HG03469 (cell line): ENCODE data around the gene SRSF1.
"Not testable (repeated sequence)": the region's sequence is repeated elsewhere in the genome, so short reads cannot be mapped to it uniquely, and the experiment has no call there.

Experiments
- ATAC-seq: cut with Tn5 transposase; IDR thresholded peaks from one replicate; pipeline ENCODE4 v1.9.1; 2021; ENCODE audit warnings: mild to moderate bottlenecking, moderate library complexity, moderate number of reproducible peaks; ENCODE audit not compliant: unreplicated experiment

Gene SRSF1

GRCh38 chr17:57970710-57971109 lies 36.3 kb downstream of the SRSF1 start:
- no peak for ATAC-seq

- ATAC-seq = no peak
Observed at GRCh38 chr17:57968456-57968855, 38.6 kb downstream of the SRSF1 start.

GRCh38 chr17:57966875-57967274 lies 40.2 kb downstream of the SRSF1 start:
- ATAC-seq = no peak

GRCh38 chr17:57966246-57966645 lies 40.8 kb downstream of the SRSF1 start:
- no peak for ATAC-seq

- ATAC-seq = no peak
Observed at GRCh38 chr17:57965521-57966160, 41.4 kb downstream of the SRSF1 start.

- no peak for ATAC-seq
Observed at GRCh38 chr17:57963149-57963511, 43.9 kb downstream of the SRSF1 start.

GRCh38 chr17:57962279-57963148 lies 44.5 kb downstream of the SRSF1 start:
- no peak for ATAC-seq

GRCh38 chr17:57959929-57960328 lies 47.1 kb downstream of the SRSF1 start:
- no peak for ATAC-seq

- ATAC-seq = not testable (repeated sequence)
Observed at GRCh38 chr17:57958391-57958790, 48.7 kb downstream of the SRSF1 start.

- no peak for ATAC-seq
Observed at GRCh38 chr17:57957886-57958285, 49.2 kb downstream of the SRSF1 start.

- ATAC-seq = no peak
Observed at GRCh38 chr17:57957120-57957850, 49.8 kb downstream of the SRSF1 start.

- no peak for ATAC-seq
Observed at GRCh38 chr17:57956291-57957119, 50.5 kb downstream of the SRSF1 start.

GRCh38 chr17:57955183-57955931 lies 51.7 kb downstream of the SRSF1 start, which contains the start of gene CUEDC1:
TSS of gene CUEDC1 (minus strand) at chr17:57955412. CDS start at chr17:57885564, 69,848 bp downstream.
- no peak for ATAC-seq

- ATAC-seq = no peak
Observed at GRCh38 chr17:57954397-57955182, 52.5 kb downstream of the SRSF1 start.

- ATAC-seq = no peak
Observed at GRCh38 chr17:57953705-57954396, 53.2 kb downstream of the SRSF1 start.
